Measurements from ENCODE around the gene FAT4. TPM values are rescaled to one million over a fixed set of nuclear protein-coding genes. Genes with fewer than 3 reads are reported as not detected.

FAT4 gene
- total and polyA plus RNA-seq, 2 donors (not counting 1 experiment from before 2014, with no cell fraction given) = 0.02 TPM; not detected in 1

DNA sequence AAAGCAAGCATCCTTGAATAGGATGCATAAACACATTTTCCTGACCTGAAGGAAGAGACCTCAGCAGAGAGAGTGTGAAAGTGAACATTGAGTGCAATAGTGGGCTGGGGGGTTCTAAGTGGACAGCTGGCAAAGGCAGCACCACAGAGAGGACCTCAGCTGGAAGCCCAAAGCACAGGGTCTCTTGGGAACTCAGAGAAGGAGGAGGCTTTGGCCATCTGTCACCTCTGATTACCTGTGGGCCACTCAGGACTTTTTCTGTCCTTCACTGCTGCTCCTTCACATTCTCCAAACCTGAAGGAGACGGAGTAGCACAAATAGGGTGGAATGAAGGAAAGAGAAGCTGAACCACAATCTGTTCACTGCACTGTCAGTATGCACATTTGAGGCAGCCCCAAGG is 37.9 kb upstream of the FAT4 start:
- Histone ChIP-seq H4K20me1 (ENCODE audit: control insufficient read depth, insufficient read depth, low read length, poor library complexity, severe bottlenecking) (no peaks in the 10 kb centered on the region), H3K9me3 (ENCODE audit: control extremely low read depth in 1 of 3, control insufficient read depth in 2 of 3, insufficient read depth in 1 of 3, low read length in 2 of 3) (peaks cover 0 to 8% (median 0%) of the 10 kb centered on the region in 3 donors), H3K79me2 (ENCODE audit: control insufficient read depth, insufficient read depth, low read length) (no peaks in the 10 kb centered on the region), H3K4me1 (ENCODE audit: control insufficient read depth in 2 of 2, insufficient read depth in 2 of 2, low read length in 2 of 2) (no peaks in the 10 kb centered on the region), H3K4me3 (ENCODE audit: control extremely low read depth in 1 of 5, extremely low read depth in 1 of 5, insufficient read depth in 1 of 5, low read depth in 2 of 5, low read length in 4 of 5) (no peak overlapping the region), H3K9ac (ENCODE audit: low read length) (no peak overlapping the region), H2AFZ (ENCODE audit: insufficient read depth, low read depth, low read length, poor library complexity, severe bottlenecking) (no peak overlapping the region), H3K27me3 (replicated peaks in 1 of 4; ENCODE audit: control extremely low read depth in 1 of 4, control insufficient read depth in 3 of 4, insufficient read depth in 4 of 4, low read length in 3 of 4) (no peaks in the 10 kb centered on the region), H3K27ac (ENCODE audit: low read length in 2 of 2) (no peak overlapping the region), H3K4me2 (replicated peaks; ENCODE audit: low read depth, low read length, poor library complexity, severe bottlenecking) (no peak overlapping the region), H3K36me3 (replicated peaks in 1 of 2; ENCODE audit: control extremely low read depth in 1 of 2, control insufficient read depth in 1 of 2, extremely low read depth in 1 of 2, insufficient read depth in 2 of 2, low read length in 1 of 2) (no peaks in the 10 kb centered on the region)
- Mint-ChIP-seq H3K4me3 (no peak overlapping the region), H3K27ac (no peak overlapping the region), H3K9me3 (ENCODE audit: insufficient read depth) (no peaks in the 10 kb centered on the region), H3K4me1 (no peaks in the 10 kb centered on the region), H3K27me3 (no peaks in the 10 kb centered on the region)
- no peak for DNase-seq
- TF ChIP-seq, protein P1, sequence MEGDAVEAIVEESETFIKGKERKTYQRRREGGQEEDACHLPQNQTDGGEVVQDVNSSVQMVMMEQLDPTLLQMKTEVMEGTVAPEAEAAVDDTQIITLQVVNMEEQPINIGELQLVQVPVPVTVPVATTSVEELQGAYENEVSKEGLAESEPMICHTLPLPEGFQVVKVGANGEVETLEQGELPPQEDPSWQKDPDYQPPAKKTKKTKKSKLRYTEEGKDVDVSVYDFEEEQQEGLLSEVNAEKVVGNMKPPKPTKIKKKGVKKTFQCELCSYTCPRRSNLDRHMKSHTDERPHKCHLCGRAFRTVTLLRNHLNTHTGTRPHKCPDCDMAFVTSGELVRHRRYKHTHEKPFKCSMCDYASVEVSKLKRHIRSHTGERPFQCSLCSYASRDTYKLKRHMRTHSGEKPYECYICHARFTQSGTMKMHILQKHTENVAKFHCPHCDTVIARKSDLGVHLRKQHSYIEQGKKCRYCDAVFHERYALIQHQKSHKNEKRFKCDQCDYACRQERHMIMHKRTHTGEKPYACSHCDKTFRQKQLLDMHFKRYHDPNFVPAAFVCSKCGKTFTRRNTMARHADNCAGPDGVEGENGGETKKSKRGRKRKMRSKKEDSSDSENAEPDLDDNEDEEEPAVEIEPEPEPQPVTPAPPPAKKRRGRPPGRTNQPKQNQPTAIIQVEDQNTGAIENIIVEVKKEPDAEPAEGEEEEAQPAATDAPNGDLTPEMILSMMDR (IDR thresholded peaks at IDR 0.05) = no peak
- no peak for TF ChIP-seq EZH2 (IDR thresholded peaks at IDR 0.05; ENCODE audit: borderline replicate concordance, insufficient read depth, low read depth, low read length, poor library complexity, severe bottlenecking)
- POLR2A ChIA-PET = no interaction called here
- no CpG with 5 or more reads among the region's 1 CpG for WGBS (ENCODE audit: insufficient coverage)
- intact Hi-C loops (cut with micrococcal nuclease) = no loop called here
- no peak for ATAC-seq (ENCODE audit: low read depth)
- CTCF ChIA-PET = no interaction called here

DNA sequence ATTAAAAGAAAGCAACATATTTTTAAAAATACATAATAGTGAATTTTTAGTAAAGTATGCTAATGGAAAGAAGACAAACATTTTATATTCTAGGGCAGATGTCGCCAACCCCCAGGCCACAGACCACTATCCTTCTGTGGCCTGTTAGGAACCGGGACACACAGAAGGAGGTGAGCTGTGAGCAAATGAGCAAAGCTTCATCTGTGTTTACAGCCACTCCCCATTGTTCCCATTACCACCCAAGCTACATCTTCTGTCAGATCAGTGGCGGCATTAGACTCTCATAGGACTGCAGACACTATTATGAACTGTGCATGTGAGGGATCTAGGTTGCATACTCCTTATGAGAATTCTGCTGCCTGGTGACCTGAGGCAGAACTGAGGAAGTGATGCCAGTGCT is 37.0 kb upstream of the FAT4 start:
- Mint-ChIP-seq H3K9me3 (ENCODE audit: insufficient read depth) (no peaks in the 10 kb centered on the region), H3K27me3 (no peaks in the 10 kb centered on the region), H3K27ac (no peak overlapping the region), H3K4me3 (no peak overlapping the region), H3K4me1 (no peaks in the 10 kb centered on the region)
- ATAC-seq (ENCODE audit: low read depth) (no peak), DNase-seq (no peak)
- Histone ChIP-seq H3K36me3 (replicated peaks in 1 of 2; ENCODE audit: control extremely low read depth in 1 of 2, control insufficient read depth in 1 of 2, extremely low read depth in 1 of 2, insufficient read depth in 2 of 2, low read length in 1 of 2) (no peaks in the 10 kb centered on the region), H3K79me2 (ENCODE audit: control insufficient read depth, insufficient read depth, low read length) (no peaks in the 10 kb centered on the region), H4K20me1 (ENCODE audit: control insufficient read depth, insufficient read depth, low read length, poor library complexity, severe bottlenecking) (no peaks in the 10 kb centered on the region), H2AFZ (ENCODE audit: insufficient read depth, low read depth, low read length, poor library complexity, severe bottlenecking) (no peak overlapping the region), H3K9me3 (ENCODE audit: control extremely low read depth in 1 of 3, control insufficient read depth in 2 of 3, insufficient read depth in 1 of 3, low read length in 2 of 3) (peaks cover 0 to 8% (median 0%) of the 10 kb centered on the region in 3 donors), H3K4me2 (replicated peaks; ENCODE audit: low read depth, low read length, poor library complexity, severe bottlenecking) (no peak overlapping the region), H3K27ac (ENCODE audit: low read length in 2 of 2) (no peak overlapping the region), H3K27me3 (replicated peaks in 1 of 4; ENCODE audit: control extremely low read depth in 1 of 4, control insufficient read depth in 3 of 4, insufficient read depth in 4 of 4, low read length in 3 of 4) (no peaks in the 10 kb centered on the region), H3K4me1 (ENCODE audit: control insufficient read depth in 2 of 2, insufficient read depth in 2 of 2, low read length in 2 of 2) (no peaks in the 10 kb centered on the region), H3K4me3 (ENCODE audit: control extremely low read depth in 1 of 5, extremely low read depth in 1 of 5, insufficient read depth in 1 of 5, low read depth in 2 of 5, low read length in 4 of 5) (no peak overlapping the region), H3K9ac (ENCODE audit: low read length) (no peak overlapping the region)
- no peak for TF ChIP-seq EZH2 (IDR thresholded peaks at IDR 0.05; ENCODE audit: borderline replicate concordance, insufficient read depth, low read depth, low read length, poor library complexity, severe bottlenecking)
- TF ChIP-seq, protein P1 (IDR thresholded peaks at IDR 0.05) = no peak
- ChIA-PET CTCF (no interaction called here), POLR2A (no interaction called here)
- intact Hi-C loops (cut with micrococcal nuclease) = no loop called here
- no CpG with 5 or more reads among the region's 3 CpGs for WGBS (ENCODE audit: insufficient coverage)

Measured in B cell (primary cell).